ENCODE measurements around the gene RNF26. TPM values are rescaled to one million over a fixed set of nuclear protein-coding genes. Genes with fewer than 3 reads are reported as not detected.

Gene RNF26
- total and polyA plus RNA-seq, 2 of the 13 experiments (the other 11 are each of a cell fraction or from before 2014, with no cell fraction given) = 11.9 to 26.3 TPM

DNA sequence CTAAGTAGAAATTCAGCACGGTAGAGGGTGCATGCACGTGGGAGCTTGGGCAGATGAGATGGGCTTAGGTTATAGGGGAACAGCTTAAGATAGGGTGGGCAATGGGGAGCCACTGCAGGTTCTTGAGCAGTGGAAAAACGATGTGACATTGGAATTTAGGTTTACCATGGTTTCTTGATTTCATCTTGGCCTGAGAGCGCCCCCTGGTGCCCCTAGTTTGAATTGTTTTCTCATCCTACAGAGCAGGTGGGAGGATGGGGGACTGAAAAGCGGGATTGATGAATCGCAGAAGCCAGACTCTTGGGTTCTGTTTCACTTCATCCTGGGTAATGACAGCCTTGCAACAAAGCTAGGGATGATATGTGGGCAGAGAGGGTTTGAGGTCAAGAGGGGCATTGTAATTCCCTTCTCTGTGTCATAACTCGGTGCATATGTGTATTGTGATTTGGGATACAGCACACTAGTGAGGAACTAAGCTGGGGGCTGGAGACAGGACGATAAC, 10.7 kb upstream of the RNF26 start (continued):
- TF ChIP-seq THAP9 (CRISPR knock-in tag; IDR thresholded peaks at IDR 0.05; ENCODE audit: borderline replicate concordance) (no peak), ZNF318 (CRISPR knock-in tag; IDR thresholded peaks at IDR 0.05) (no peak), ZBTB1 (CRISPR knock-in tag; IDR thresholded peaks at IDR 0.05; ENCODE audit: borderline replicate concordance) (no peak), ASH2L (IDR thresholded peaks at IDR 0.05; ENCODE audit: insufficient read length, low read depth, low read length) (peak; percentile 25), CBFB (CRISPR knock-in tag; IDR thresholded peaks at IDR 0.05) (0 out of 2 replicates have a peak, but pooled peaks have one; percentile 22), ZNF10 (CRISPR knock-in tag; IDR thresholded peaks at IDR 0.05; ENCODE audit: borderline replicate concordance, low read depth) (no peak), RAD21 (CRISPR knock-in tag; IDR thresholded peaks at IDR 0.05) (peak; percentile 44; the same call in 1 of the 2 replicates), HDAC2 (CRISPR knock-in tag; IDR thresholded peaks at IDR 0.05) (peak; percentile 39; the same call in 1 of the 2 replicates), STAG1 (CRISPR knock-in tag; IDR thresholded peaks at IDR 0.05) (peak; percentile 52), SETDB1 (CRISPR knock-in tag; IDR thresholded peaks at IDR 0.05; ENCODE audit: borderline replicate concordance) (no peak), ZFP36 (IDR thresholded peaks at IDR 0.05; ENCODE audit: borderline replicate concordance, low read depth, low read length, partially characterized antibody) (peak; percentile 83), HMGXB4 (CRISPR knock-in tag; IDR thresholded peaks at IDR 0.05; ENCODE audit: borderline replicate concordance in 1 of 2, low read depth in 1 of 2) (peak; percentile 38 to 49; a peak in 2 of 4 replicates), ZMYM3 (CRISPR knock-in tag; IDR thresholded peaks at IDR 0.05) (peak; percentile 81; the same call in 1 of the 2 replicates), RBM39 (IDR thresholded peaks at IDR 0.05; ENCODE audit: low read depth, low read length, poor library complexity, severe bottlenecking) (no peak), TEAD3 (CRISPR knock-in tag; optimal IDR thresholded peaks at IDR 0.05; ENCODE audit: borderline replicate concordance) (peak; percentile 70)
